ENCODE measurements around the gene TBC1D4.

Gene TBC1D4

GRCh38 chr13:75454497-75454896 is 27.5 kb downstream of the TBC1D4 start:
- Histone ChIP-seq H3K9me2 (replicated peaks; ENCODE audit: low read depth, low read length) (no peaks in the 10 kb centered on the region), H4K20me1 (ENCODE audit: insufficient read depth, low read length, poor library complexity, severe bottlenecking) (peaks cover 2% of the 10 kb centered on the region), H3K9me3 (ENCODE audit: insufficient read depth, low read depth, low read length) (no peaks in the 10 kb centered on the region), H3K36me3 (ENCODE audit: insufficient read depth, low read length) (no peaks in the 10 kb centered on the region), H3K4me1 (ENCODE audit: insufficient read depth, low read length, poor library complexity, severe bottlenecking) (peaks cover 4% of the 10 kb centered on the region), H3K27me3 (ENCODE audit: insufficient read depth, low read length, poor library complexity, severe bottlenecking) (no peaks in the 10 kb centered on the region), H3K9ac (ENCODE audit: low read depth, low read length, poor library complexity, severe bottlenecking) (no peak overlapping the region), H3F3A (ENCODE audit: low read depth) (no peaks in the 10 kb centered on the region), H2AFZ (ENCODE audit: low read length) (no peak overlapping the region), H3K79me2 (ENCODE audit: insufficient read depth, low read length) (no peaks in the 10 kb centered on the region; the same call in 1 of the 2 replicates), H3K4me3 (ENCODE audit: low read length, poor library complexity, severe bottlenecking) (no peak overlapping the region), H3K4me2 (ENCODE audit: low read depth, low read length, poor library complexity, severe bottlenecking) (no peak overlapping the region)
- TF ChIP-seq CTCF (conservative IDR thresholded peaks at IDR 0.05; ENCODE audit: low read length) (no peak), EZH2phosphoT487 (IDR thresholded peaks at IDR 0.05; ENCODE audit: borderline replicate concordance) (no peak)

GRCh38 chr13:75452564-75452963 is 29.4 kb downstream of the TBC1D4 start:
- Histone ChIP-seq H3K36me3 (ENCODE audit: insufficient read depth, low read length) (no peaks in the 10 kb centered on the region), H3K27me3 (ENCODE audit: insufficient read depth, low read length, poor library complexity, severe bottlenecking) (no peaks in the 10 kb centered on the region), H2AFZ (ENCODE audit: low read length) (no peak overlapping the region), H3K4me3 (ENCODE audit: low read length, poor library complexity, severe bottlenecking) (no peak overlapping the region), H3K9ac (ENCODE audit: low read depth, low read length, poor library complexity, severe bottlenecking) (no peak overlapping the region), H4K20me1 (ENCODE audit: insufficient read depth, low read length, poor library complexity, severe bottlenecking) (peaks cover 2% of the 10 kb centered on the region), H3K9me2 (replicated peaks; ENCODE audit: low read depth, low read length) (no peaks in the 10 kb centered on the region), H3K79me2 (ENCODE audit: insufficient read depth, low read length) (no peaks in the 10 kb centered on the region; the same call in 1 of the 2 replicates), H3K4me1 (ENCODE audit: insufficient read depth, low read length, poor library complexity, severe bottlenecking) (no peaks in the 10 kb centered on the region), H3F3A (ENCODE audit: low read depth) (no peaks in the 10 kb centered on the region), H3K9me3 (ENCODE audit: insufficient read depth, low read depth, low read length) (no peaks in the 10 kb centered on the region), H3K4me2 (ENCODE audit: low read depth, low read length, poor library complexity, severe bottlenecking) (no peak overlapping the region)
- no peak for TF ChIP-seq EZH2phosphoT487 (IDR thresholded peaks at IDR 0.05; ENCODE audit: borderline replicate concordance)
- TF ChIP-seq CTCF (conservative IDR thresholded peaks at IDR 0.05; ENCODE audit: low read length), result no peak

- Histone ChIP-seq H3K27me3 (ENCODE audit: insufficient read depth, low read length, poor library complexity, severe bottlenecking) (no peaks in the 10 kb centered on the region), H3F3A (ENCODE audit: low read depth) (no peaks in the 10 kb centered on the region), H3K4me2 (ENCODE audit: low read depth, low read length, poor library complexity, severe bottlenecking) (no peak overlapping the region), H3K79me2 (ENCODE audit: insufficient read depth, low read length) (no peaks in the 10 kb centered on the region; the same call in 1 of the 2 replicates), H4K20me1 (ENCODE audit: insufficient read depth, low read length, poor library complexity, severe bottlenecking) (no peaks in the 10 kb centered on the region), H3K9me2 (replicated peaks; ENCODE audit: low read depth, low read length) (no peaks in the 10 kb centered on the region), H2AFZ (ENCODE audit: low read length) (no peak overlapping the region), H3K9me3 (ENCODE audit: insufficient read depth, low read depth, low read length) (no peaks in the 10 kb centered on the region), H3K36me3 (ENCODE audit: insufficient read depth, low read length) (no peaks in the 10 kb centered on the region), H3K4me3 (ENCODE audit: low read length, poor library complexity, severe bottlenecking) (no peak overlapping the region), H3K9ac (ENCODE audit: low read depth, low read length, poor library complexity, severe bottlenecking) (no peak overlapping the region), H3K4me1 (ENCODE audit: insufficient read depth, low read length, poor library complexity, severe bottlenecking) (no peaks in the 10 kb centered on the region)
- TF ChIP-seq EZH2phosphoT487 (IDR thresholded peaks at IDR 0.05; ENCODE audit: borderline replicate concordance), result no peak
- TF ChIP-seq CTCF (conservative IDR thresholded peaks at IDR 0.05; ENCODE audit: low read length), result no peak
Measured at GRCh38 chr13:75447493-75447892, 34.5 kb downstream of the TBC1D4 start.
